ENCODE measurements around the gene SET.

SET gene

GRCh38 chr9:128733256-128733655 is 44.2 kb downstream of the SET start:
- POLR2A ChIA-PET, result interaction anchor here (0.7 to 1.1 kb wide), 2 partner anchors 9 to 85 kb away, joined by 3 to 5 read pairs; partner anchors contain the start of genes ENDOG and ZDHHC12
- TF ChIP-seq HDGF (IDR thresholded peaks at IDR 0.05; ENCODE audit: borderline replicate concordance) (peak; percentile 78; the same call in 1 of the 2 replicates), NFRKB (IDR thresholded peaks at IDR 0.05) (no peak), CTBP1 (IDR thresholded peaks at IDR 0.05; ENCODE audit: borderline replicate concordance) (no peak), PKNOX1 (IDR thresholded peaks at IDR 0.05) (no peak)
- DNase-seq (ENCODE audit: extremely low spot score), result peak; percentile 84
- CTCF ChIA-PET, result interaction anchor here (0.6 to 1.5 kb wide), 9 partner anchors 9 to 228 kb away, joined by 3 to 5 read pairs (median 3); partner anchors contain the start of genes ENDOG, KYAT1, LRRC8A and ZDHHC12

DNA sequence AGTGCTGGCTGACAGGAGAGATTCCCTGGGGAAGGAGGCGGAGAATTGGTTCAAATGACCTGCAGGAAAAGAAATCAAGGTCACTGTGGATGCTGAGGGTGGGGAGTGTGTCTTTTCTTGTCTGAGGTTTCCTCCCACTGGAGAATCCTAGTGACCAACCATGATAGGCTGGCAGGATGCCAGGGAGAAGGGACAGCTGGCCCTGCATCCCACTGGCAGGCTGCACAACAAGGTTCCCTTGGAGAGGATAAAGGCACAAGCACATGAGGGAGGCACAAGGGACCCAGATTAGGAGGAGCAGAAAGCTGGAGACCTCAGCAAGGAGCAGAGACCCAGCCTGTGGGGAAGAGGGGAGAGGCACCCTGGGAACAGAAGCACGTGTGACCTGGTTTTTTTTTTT is 46.4 kb downstream of the SET start:
- POLR2A ChIA-PET, result interaction anchor here (0.6 kb wide), 1 partner anchor 12 kb away, joined by 3 read pairs; no protein-coding TSS in a partner anchor
- TF ChIP-seq L3MBTL2 (conservative IDR thresholded peaks at IDR 0.05) (no peak), TARDBP (IDR thresholded peaks at IDR 0.05) (no peak), PKNOX1 (IDR thresholded peaks at IDR 0.05) (no peak), SP1 (IDR thresholded peaks at IDR 0.05) (no peak), LEF1 (IDR thresholded peaks at IDR 0.05; ENCODE audit: borderline replicate concordance) (no peak), CTBP1 (IDR thresholded peaks at IDR 0.05; ENCODE audit: borderline replicate concordance) (no peak), SUZ12 (IDR thresholded peaks at IDR 0.05) (no peak), HDGF (IDR thresholded peaks at IDR 0.05; ENCODE audit: borderline replicate concordance) (no peak), ZNF384 (IDR thresholded peaks at IDR 0.05) (no peak), ELF4 (IDR thresholded peaks at IDR 0.05) (no peak), NFRKB (IDR thresholded peaks at IDR 0.05) (no peak), ARNT (IDR thresholded peaks at IDR 0.05) (no peak), FOXM1 (IDR thresholded peaks at IDR 0.05; ENCODE audit: borderline replicate concordance) (no peak), FOXA1 (IDR thresholded peaks at IDR 0.05) (no peak)
- no peak for DNase-seq (ENCODE audit: extremely low spot score)
- CTCF ChIA-PET, result no interaction called here

DNA sequence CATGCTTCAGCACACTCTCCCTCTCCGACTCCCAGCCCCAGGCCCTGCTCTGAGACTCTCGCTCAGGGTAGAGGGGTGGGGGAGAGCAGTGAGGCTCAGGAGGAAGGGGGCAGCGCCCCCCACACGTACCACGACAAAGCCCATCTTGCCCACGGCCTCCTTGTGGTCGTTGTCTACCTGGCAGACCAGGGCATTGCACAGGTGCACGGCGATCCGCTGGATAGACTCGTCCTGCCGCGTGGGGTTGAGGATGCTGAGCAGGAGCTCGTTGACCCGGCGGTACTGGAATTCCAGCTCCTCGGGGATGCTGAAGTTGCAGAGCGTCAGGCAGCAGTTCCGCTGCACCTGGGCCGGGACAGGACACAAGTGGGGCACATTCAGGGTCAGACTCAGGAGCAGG is 53.4 kb downstream of the SET start:
- DNase-seq (ENCODE audit: extremely low spot score), result no peak
- TF ChIP-seq FOXK2 (IDR thresholded peaks at IDR 0.05), result no peak
- TF ChIP-seq ZNF384 (IDR thresholded peaks at IDR 0.05), result no peak
- no peak for TF ChIP-seq PKNOX1 (IDR thresholded peaks at IDR 0.05)
- no peak for TF ChIP-seq SUZ12 (IDR thresholded peaks at IDR 0.05)
- TF ChIP-seq FOXM1 (IDR thresholded peaks at IDR 0.05; ENCODE audit: borderline replicate concordance), result no peak
- TF ChIP-seq ELF4 (IDR thresholded peaks at IDR 0.05), result no peak
- no peak for TF ChIP-seq CTBP1 (IDR thresholded peaks at IDR 0.05; ENCODE audit: borderline replicate concordance)
- no peak for TF ChIP-seq FOXA1 (IDR thresholded peaks at IDR 0.05)
- TF ChIP-seq NFRKB (IDR thresholded peaks at IDR 0.05), result no peak
- TF ChIP-seq L3MBTL2 (conservative IDR thresholded peaks at IDR 0.05), result no peak
- no peak for TF ChIP-seq SP1 (IDR thresholded peaks at IDR 0.05)
- no peak for TF ChIP-seq LEF1 (IDR thresholded peaks at IDR 0.05; ENCODE audit: borderline replicate concordance)
- TF ChIP-seq TARDBP (IDR thresholded peaks at IDR 0.05), result no peak
- no peak for TF ChIP-seq ARNT (IDR thresholded peaks at IDR 0.05)
- ChIA-PET CTCF (interaction anchor here (1.0 kb wide), 1 partner anchor 9 kb away, joined by 3 read pairs; no protein-coding TSS in a partner anchor), POLR2A (interaction anchor here (1.0 kb wide), 1 partner anchor 11 kb away, joined by 3 read pairs; no protein-coding TSS in a partner anchor)

DNA sequence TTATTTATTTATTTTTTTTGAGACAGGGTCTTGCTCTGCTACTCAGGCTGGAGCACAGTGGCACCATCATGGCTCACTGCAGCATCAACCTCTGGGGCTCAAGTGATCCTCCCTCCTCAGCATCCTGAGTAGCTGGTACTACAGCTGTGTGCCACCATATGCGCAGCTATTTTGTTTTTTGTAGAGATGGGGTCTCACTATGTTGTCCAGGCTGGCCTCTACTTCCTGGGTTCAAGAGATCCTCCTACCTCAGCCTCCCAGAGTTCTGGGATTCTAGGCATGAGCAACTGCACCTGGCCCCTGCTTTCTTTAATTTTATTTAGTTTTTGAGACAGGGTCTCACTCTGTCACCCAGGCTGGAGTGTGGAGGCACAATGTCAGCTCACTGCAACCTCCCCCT is 54.4 kb downstream of the SET start:
- no peak for DNase-seq (ENCODE audit: extremely low spot score)
- no peak for TF ChIP-seq CTBP1 (IDR thresholded peaks at IDR 0.05; ENCODE audit: borderline replicate concordance)
- no peak for TF ChIP-seq FOXA1 (IDR thresholded peaks at IDR 0.05)
- no peak for TF ChIP-seq L3MBTL2 (conservative IDR thresholded peaks at IDR 0.05)
- no peak for TF ChIP-seq PKNOX1 (IDR thresholded peaks at IDR 0.05)
- no peak for TF ChIP-seq HDGF (IDR thresholded peaks at IDR 0.05; ENCODE audit: borderline replicate concordance)
- TF ChIP-seq FOXK2 (IDR thresholded peaks at IDR 0.05), result no peak
- TF ChIP-seq SUZ12 (IDR thresholded peaks at IDR 0.05), result no peak
- no peak for TF ChIP-seq NFRKB (IDR thresholded peaks at IDR 0.05)
- TF ChIP-seq SP1 (IDR thresholded peaks at IDR 0.05), result no peak
- TF ChIP-seq ELF4 (IDR thresholded peaks at IDR 0.05), result no peak
- no peak for TF ChIP-seq ARNT (IDR thresholded peaks at IDR 0.05)
- TF ChIP-seq BHLHE40 (IDR thresholded peaks at IDR 0.05; ENCODE audit: borderline replicate concordance), result no peak
- TF ChIP-seq ZNF384 (IDR thresholded peaks at IDR 0.05), result no peak
- no peak for TF ChIP-seq TARDBP (IDR thresholded peaks at IDR 0.05)
- TF ChIP-seq FOXM1 (IDR thresholded peaks at IDR 0.05; ENCODE audit: borderline replicate concordance), result no peak
- POLR2A ChIA-PET, result no interaction called here
- CTCF ChIA-PET, result no interaction called here

All from HEK293T (cell line).